GM12873 (cell line): Measurements from ENCODE around the gene TNNI2.

Experiments
- CTCF ChIP-seq: IDR thresholded peaks from 2 replicates; pipeline ENCODE4 v1.5.1; 2012; ENCODE audit warnings: low read depth, mild to moderate bottlenecking, moderate library complexity, low read length, control low read depth; ENCODE audit not compliant: insufficient read depth; ENCODE audit errors: missing control alignments

The TNNI2 gene

GRCh38 chr11:1827931-1828330 lies 10.8 kb upstream of the TNNI2 start:
- TF ChIP-seq CTCF, result no peak

- no peak for TF ChIP-seq CTCF
Observed at GRCh38 chr11:1828542-1828941, 10.2 kb upstream of the TNNI2 start.

- no peak for TF ChIP-seq CTCF
Observed at GRCh38 chr11:1829039-1829820, 9.6 kb upstream of the TNNI2 start.

- no peak for TF ChIP-seq CTCF
Observed at GRCh38 chr11:1830004-1830321, 8.8 kb upstream of the TNNI2 start.

- TF ChIP-seq CTCF, result no peak
Observed at GRCh38 chr11:1830322-1831223, 8.2 kb upstream of the TNNI2 start.

- no peak for TF ChIP-seq CTCF
Observed at GRCh38 chr11:1831338-1832210, 7.2 kb upstream of the TNNI2 start.
